Hepatocyte (in vitro differentiated cells): ENCODE data around the gene MYOZ1. TPM values are rescaled to one million over a fixed set of nuclear protein-coding genes. Genes with fewer than 3 reads are reported as not detected.

Experiments
- DNase-seq: peaks from one replicate; pipeline ENCODE4 v3.0.0-alpha.2; 2016; ENCODE audit warnings: low spot score
- H2AFZ ChIP-seq: fragments of 200-600 bp; sonication (generic); 2 replicates; pipeline ENCODE4 v1.6.0; 2016; ENCODE audit warnings: antibody characterized with exemption, mild to moderate bottlenecking
- H3K27ac ChIP-seq: fragments of 200-600 bp; sonication (generic); 2 replicates; pipeline ENCODE4 v1.5.1; 2016; ENCODE audit warnings: mild to moderate bottlenecking
- H3K27me3 ChIP-seq: fragments of 200-600 bp; sonication (generic); 2 replicates; pipeline ENCODE4 v1.6.1; 2016
- H3K36me3 ChIP-seq: fragments of 200-600 bp; sonication (generic); replicated peaks from 2 replicates; pipeline ENCODE4 v1.5.1; 2016; ENCODE audit warnings: low read depth; ENCODE audit not compliant: insufficient read depth
- H3K4me1 ChIP-seq: fragments of 200-600 bp; sonication (generic); 2 replicates; pipeline ENCODE4 v1.5.1; 2016; ENCODE audit warnings: mild to moderate bottlenecking, moderate library complexity; ENCODE audit not compliant: insufficient read depth
- H3K4me2 ChIP-seq: fragments of 200-600 bp; sonication (generic); 2 replicates; pipeline ENCODE4 v1.6.0; 2016
- H3K4me3 ChIP-seq: fragments of 200-600 bp; sonication (generic); 2 replicates; pipeline ENCODE4 v1.5.1; 2016; ENCODE audit warnings: mild to moderate bottlenecking
- H3K79me2 ChIP-seq: fragments of 200-600 bp; sonication (generic); 2 replicates; pipeline ENCODE4 v1.6.0; 2017; ENCODE audit warnings: mild to moderate bottlenecking
- H3K9me2 ChIP-seq: fragments of 200-600 bp; sonication (generic); replicated peaks from 2 replicates; pipeline ENCODE4 v1.6.0; 2017; ENCODE audit warnings: mild to moderate bottlenecking; ENCODE audit not compliant: insufficient read depth
- H3K9me3 ChIP-seq: fragments of 200-600 bp; sonication (generic); 2 replicates; pipeline ENCODE4 v1.5.1; 2016; ENCODE audit warnings: low read depth, mild to moderate bottlenecking
- H4K20me1 ChIP-seq: fragments of 200-600 bp; sonication (generic); 2 replicates; pipeline ENCODE4 v1.6.0; 2016; ENCODE audit warnings: mild to moderate bottlenecking; ENCODE audit not compliant: insufficient read depth, poor library complexity, severe bottlenecking
- CTCF ChIP-seq: fragments of 200-600 bp; sonication (generic); IDR thresholded peaks from 2 replicates; pipeline ENCODE4 v1.5.1; 2016; ENCODE audit warnings: antibody characterized with exemption, mild to moderate bottlenecking; ENCODE audit not compliant: poor library complexity
- EZH2 ChIP-seq: fragments of 200-600 bp; sonication (generic); IDR thresholded peaks from 2 replicates; pipeline ENCODE4 v1.6.1; 2016; ENCODE audit warnings: antibody characterized with exemption, mild to moderate bottlenecking, borderline replicate concordance
- EZH2phosphoT487 ChIP-seq: fragments of 200-600 bp; sonication (generic); IDR thresholded peaks from one replicate; pipeline ENCODE4 v1.6.1; 2018; ENCODE audit warnings: antibody characterized with exemption, mild to moderate bottlenecking, low read depth, moderate library complexity; ENCODE audit not compliant: unreplicated experiment, severe bottlenecking
- WGBS: methylation state at CpG from one replicate; pipeline ENCODE4 v1.1.6; 2016; ENCODE audit warnings: low lambda C conversion rate; ENCODE audit errors: missing lambda C conversion rate; 5-methylcytosine and 5-hydroxymethylcytosine counted together
- polyA plus RNA-seq: library from polyadenylated mRNA; unstranded; fragments of >200 nt; fragmentation: Nextera tagmentation; extraction: Ambion mirVana; gene quantifications from 2 replicates; pipeline ENCODE4 v1.2.1, GENCODE V29; 2016
- total RNA-seq: library from RNA; depleted of rRNA; stranded (reverse); fragments of >200 nt; gene quantifications from 2 replicates; pipeline ENCODE4 v1.2.3, GENCODE V29; 2014

Gene MYOZ1
- total and polyA plus RNA-seq, 2 experiments from 2014 or later = 0.44 to 0.50 TPM

- no peaks in the 10 kb centered on the region for H3K9me3 ChIP-seq
- no peak overlapping the region for H3K4me2 ChIP-seq
- peaks cover 16% of the 10 kb centered on the region for H3K4me1 ChIP-seq
- no peak for DNase-seq
- H3K27me3 ChIP-seq = no peaks in the 10 kb centered on the region
- peaks cover 76% of the 10 kb centered on the region for H3K79me2 ChIP-seq
- H2AFZ ChIP-seq = no peak overlapping the region
- TF ChIP-seq CTCF (no peak), EZH2phosphoT487 (no peak), EZH2 (no peak)
- H3K36me3 ChIP-seq = no peaks in the 10 kb centered on the region
- H3K27ac ChIP-seq = peak overlapping the region; percentile 73
- WGBS = 86% methylated on average over 2 of the region's 2 CpGs
- no peaks in the 10 kb centered on the region for H4K20me1 ChIP-seq
- no peaks in the 10 kb centered on the region for H3K9me2 ChIP-seq
- H3K4me3 ChIP-seq = no peak overlapping the region
These were observed 56.5 kb downstream of the MYOZ1 start for GRCh38 chr10:73584737-73585136.

GRCh38 chr10:73581918-73582317 lies 59.4 kb downstream of the MYOZ1 start:
- DNase-seq = no peak
- no peak for TF ChIP-seq EZH2phosphoT487
- TF ChIP-seq CTCF = no peak
- no peak for TF ChIP-seq EZH2
- 82% methylated on average over 2 of the region's 2 CpGs for WGBS
- peaks cover 17% of the 10 kb centered on the region for H3K4me1 ChIP-seq
- H3K36me3 ChIP-seq = no peaks in the 10 kb centered on the region
- no peaks in the 10 kb centered on the region for H3K27me3 ChIP-seq
- H2AFZ ChIP-seq = no peak overlapping the region
- H3K27ac ChIP-seq = no peak overlapping the region
- H3K9me3 ChIP-seq = no peaks in the 10 kb centered on the region
- H3K9me2 ChIP-seq = no peaks in the 10 kb centered on the region
- H3K4me3 ChIP-seq = no peak overlapping the region
- H3K79me2 ChIP-seq = peaks cover 82% of the 10 kb centered on the region
- no peak overlapping the region for H3K4me2 ChIP-seq
- no peaks in the 10 kb centered on the region for H4K20me1 ChIP-seq

Other genes with a start within 250 kb of the MYOZ1 start
- 88.8 and 90.7 TPM in 2 replicates for gene ANXA7, start 227.4 kb downstream of the MYOZ1 start, total RNA-seq
- 63.0 and 88.8 TPM in 2 replicates for gene ANXA7, start 227.4 kb downstream of the MYOZ1 start, polyA plus RNA-seq
- gene MSS51, start 207.9 kb downstream of the MYOZ1 start, total RNA-seq = 1.2 and 1.6 TPM in 2 replicates
- gene MSS51, start 207.9 kb downstream of the MYOZ1 start, polyA plus RNA-seq = 0.48 and 0.74 TPM in 2 replicates
- 33.8 and 41.4 TPM in 2 replicates for gene PPP3CB, start 145.4 kb downstream of the MYOZ1 start, total RNA-seq
- gene PPP3CB, start 145.4 kb downstream of the MYOZ1 start, polyA plus RNA-seq = 11.8 and 15.0 TPM in 2 replicates
- 61.6 and 83.4 TPM in 2 replicates for gene USP54, start 50.1 kb downstream of the MYOZ1 start, total RNA-seq
- gene USP54, start 50.1 kb downstream of the MYOZ1 start, polyA plus RNA-seq = 13.2 and 19.4 TPM in 2 replicates
- not detected in 2 replicates for gene SYNPO2L, start 14.6 kb upstream of the MYOZ1 start, total RNA-seq
- 0.40 TPM in 1 of 2 replicates, not detected in the other for gene SYNPO2L, start 14.6 kb upstream of the MYOZ1 start, polyA plus RNA-seq
- 3.6 and 5.5 TPM in 2 replicates for gene AGAP5, start 56.6 kb upstream of the MYOZ1 start, total RNA-seq
- gene AGAP5, start 56.6 kb upstream of the MYOZ1 start, polyA plus RNA-seq = 1.9 and 2.4 TPM in 2 replicates
- gene SEC24C, start 102.9 kb upstream of the MYOZ1 start, total RNA-seq = 59.4 and 60.2 TPM in 2 replicates
- 46.8 and 47.6 TPM in 2 replicates for gene SEC24C, start 102.9 kb upstream of the MYOZ1 start, polyA plus RNA-seq
- 45.3 and 59.1 TPM in 2 replicates for gene CHCHD1, start 140.6 kb upstream of the MYOZ1 start, total RNA-seq
- 86.1 and 95.2 TPM in 2 replicates for gene CHCHD1, start 140.6 kb upstream of the MYOZ1 start, polyA plus RNA-seq
- gene ZSWIM8, start 144.1 kb upstream of the MYOZ1 start, total RNA-seq = 83.7 and 101 TPM in 2 replicates
- gene ZSWIM8, start 144.1 kb upstream of the MYOZ1 start, polyA plus RNA-seq = 98.5 and 103 TPM in 2 replicates
- gene NDST2, start 170.1 kb upstream of the MYOZ1 start, total RNA-seq = 10.7 and 29.9 TPM in 2 replicates
- 21.1 and 24.9 TPM in 2 replicates for gene NDST2, start 170.1 kb upstream of the MYOZ1 start, polyA plus RNA-seq
- gene CAMK2G, start 233.1 kb upstream of the MYOZ1 start, total RNA-seq = 22.5 and 25.0 TPM in 2 replicates
- 5.2 and 5.9 TPM in 2 replicates for gene CAMK2G, start 233.1 kb upstream of the MYOZ1 start, polyA plus RNA-seq